Thyroid gland (tissue), 4 donors: ENCODE results near the gene TCTN3. TPM values are rescaled to one million over a fixed set of nuclear protein-coding genes. Genes with fewer than 3 reads are reported as not detected.
A peak's percentile ranks its signal among the peaks of the same experiment; 100 is the strongest.

Experiments used
- DNase-seq, 2 donors: peaks; one replicate each; pipeline ENCODE4 v3.0.0-alpha.2; 2019
- H3K27ac ChIP-seq, 3 donors: fragments of 200-600 bp; sonication (generic); 1 replicate in 2 of 3; 2 replicates in 1 of 3; pipeline ENCODE4 v1.5.1; 2016 to 2019; ENCODE audit warnings: mild to moderate bottlenecking in 1 of 3, moderate library complexity in 1 of 3
- H3K27me3 ChIP-seq: fragments of 200-600 bp; sonication (generic); one replicate; pipeline ENCODE4 v1.5.1; 2019
- H3K36me3 ChIP-seq, 2 donors: fragments of 200-600 bp; sonication (generic); one replicate each; pipeline ENCODE4 v1.5.1; 2016 to 2019
- H3K4me1 ChIP-seq, 2 donors: fragments of 200-600 bp; sonication (generic); one replicate each; pipeline ENCODE4 v1.5.1; 2017 to 2019
- H3K4me3 ChIP-seq, 3 donors: fragments of 200-600 bp; sonication (generic); replicated peaks in 1 of 3; 1 replicate in 2 of 3; 2 replicates in 1 of 3; pipeline ENCODE4 v1.5.1; 2016; ENCODE audit warnings: mild to moderate bottlenecking in 1 of 3
- H3K9me3 ChIP-seq: fragments of 200-600 bp; sonication (generic); one replicate; pipeline ENCODE4 v1.5.1; 2017
- CTCF ChIP-seq, 6 experiments: fragments of 200-600 bp in 3 of 6; fragments of 450-650 bp in 3 of 6; sonication (generic) in 3 of 6; IDR thresholded peaks; one replicate each; pipeline ENCODE4 v1.5.1; 2016 to 2019; ENCODE audit warnings: antibody characterized with exemption in 6 of 6, mild to moderate bottlenecking in 2 of 6, inconsistent platforms in 1 of 6, moderate library complexity in 1 of 6
- POLR2A ChIP-seq, 2 donors: fragments of 450-650 bp; IDR thresholded peaks; one replicate each; pipeline ENCODE4 v1.6.1; 2017; ENCODE audit warnings: antibody characterized with exemption in 2 of 2, mild to moderate bottlenecking in 2 of 2, moderate library complexity in 1 of 2
- WGBS, 2 donors: methylation state at CpG; one replicate each; pipeline ENCODE4 v1.1.5; 2017; 5-methylcytosine and 5-hydroxymethylcytosine counted together
- intact Hi-C: fragments of 100-400 bp; cut with DNase I; formaldehyde crosslinking; loops from one replicate; pipeline ENCODE4 v1.15.1; 2023
- total RNA-seq, 4 donors: library from RNA; depleted of rRNA; stranded (reverse); fragments of >200 nt; gene quantifications; one replicate each; pipeline ENCODE4 v1.2.3, GENCODE V29; 2016

Gene TCTN3, protein sequence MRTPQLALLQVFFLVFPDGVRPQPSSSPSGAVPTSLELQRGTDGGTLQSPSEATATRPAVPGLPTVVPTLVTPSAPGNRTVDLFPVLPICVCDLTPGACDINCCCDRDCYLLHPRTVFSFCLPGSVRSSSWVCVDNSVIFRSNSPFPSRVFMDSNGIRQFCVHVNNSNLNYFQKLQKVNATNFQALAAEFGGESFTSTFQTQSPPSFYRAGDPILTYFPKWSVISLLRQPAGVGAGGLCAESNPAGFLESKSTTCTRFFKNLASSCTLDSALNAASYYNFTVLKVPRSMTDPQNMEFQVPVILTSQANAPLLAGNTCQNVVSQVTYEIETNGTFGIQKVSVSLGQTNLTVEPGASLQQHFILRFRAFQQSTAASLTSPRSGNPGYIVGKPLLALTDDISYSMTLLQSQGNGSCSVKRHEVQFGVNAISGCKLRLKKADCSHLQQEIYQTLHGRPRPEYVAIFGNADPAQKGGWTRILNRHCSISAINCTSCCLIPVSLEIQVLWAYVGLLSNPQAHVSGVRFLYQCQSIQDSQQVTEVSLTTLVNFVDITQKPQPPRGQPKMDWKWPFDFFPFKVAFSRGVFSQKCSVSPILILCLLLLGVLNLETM
- 10 to 100 TPM; 37.5 to 62.1 (median 51.8) TPM for total RNA-seq

DNA sequence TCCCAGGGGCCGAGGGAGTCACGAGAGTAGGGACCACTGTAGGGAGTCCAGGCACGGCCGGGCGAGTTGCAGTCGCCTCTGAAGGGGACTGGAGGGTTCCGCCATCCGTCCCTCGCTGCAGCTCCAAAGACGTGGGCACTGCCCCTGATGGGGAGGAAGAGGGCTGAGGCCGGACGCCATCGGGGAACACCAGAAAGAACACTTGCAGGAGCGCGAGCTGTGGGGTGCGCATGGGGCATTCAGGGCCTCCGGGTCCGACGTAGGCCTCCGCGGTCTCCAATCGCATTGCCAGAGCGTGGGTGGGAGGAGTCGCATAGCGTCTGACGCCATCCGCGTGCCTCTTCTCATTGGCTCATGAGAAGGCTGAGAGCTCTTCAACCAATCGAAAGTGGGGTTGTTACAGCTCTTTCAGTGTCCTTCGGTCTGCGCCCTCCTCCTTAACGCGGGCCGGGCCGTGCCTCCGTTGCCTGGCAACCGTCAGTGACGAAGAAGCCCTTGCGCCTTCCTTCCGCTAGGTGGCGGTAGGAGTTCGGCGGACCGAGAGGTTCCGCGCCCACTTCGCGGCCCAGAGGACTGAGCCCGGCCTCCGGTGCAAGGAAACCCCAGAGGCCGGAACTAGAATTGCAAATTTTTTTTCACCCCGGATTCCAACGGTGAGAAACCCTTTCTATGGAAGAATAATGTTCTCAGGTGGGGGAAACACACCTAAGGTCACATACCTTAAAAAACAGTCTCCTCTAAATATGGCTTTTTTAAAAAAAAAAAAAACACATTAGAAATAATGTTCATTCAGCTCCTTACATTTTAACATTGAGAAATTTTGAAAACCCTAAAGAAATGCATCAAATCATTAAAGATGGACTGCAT lies at the start of gene TCTN3:
TCTN3 (minus strand) TSS at position 260 of the 867 bp plus-strand sequence; CDS start at position 232, 28 bp downstream.
- H3K4me3 ChIP-seq = peak within 1 kb of the TSS; percentile 89 to 97 (median 92)
- WGBS, 2 donors = 1% methylated on average over 26 to 37 of the region's 53 CpGs
- intact Hi-C loops = loop anchor here (2.0 to 5.0 kb wide), 2 partner anchors 149 to 168 kb away; no protein-coding TSS in a partner anchor
- H3K36me3 ChIP-seq = peaks cover 0 to 4% of the 10 kb centered on the region in 2 donors
- peak; percentile 97 to 98 for DNase-seq
- TF ChIP-seq CTCF (IDR thresholded peaks at IDR 0.05) = peak; percentile 96 to 100 (median 100)
- peak; percentile 46 to 91 for TF ChIP-seq POLR2A (IDR thresholded peaks at IDR 0.05)
- no peaks in the 10 kb centered on the region for H3K9me3 ChIP-seq
- no peaks in the 10 kb centered on the region for H3K27me3 ChIP-seq
- H3K27ac ChIP-seq = peak within 1 kb of the TSS; percentile 43 to 78 (median 74)
- H3K4me1 ChIP-seq = peaks cover 15 to 17% of the 10 kb centered on the region in 2 donors

DNA sequence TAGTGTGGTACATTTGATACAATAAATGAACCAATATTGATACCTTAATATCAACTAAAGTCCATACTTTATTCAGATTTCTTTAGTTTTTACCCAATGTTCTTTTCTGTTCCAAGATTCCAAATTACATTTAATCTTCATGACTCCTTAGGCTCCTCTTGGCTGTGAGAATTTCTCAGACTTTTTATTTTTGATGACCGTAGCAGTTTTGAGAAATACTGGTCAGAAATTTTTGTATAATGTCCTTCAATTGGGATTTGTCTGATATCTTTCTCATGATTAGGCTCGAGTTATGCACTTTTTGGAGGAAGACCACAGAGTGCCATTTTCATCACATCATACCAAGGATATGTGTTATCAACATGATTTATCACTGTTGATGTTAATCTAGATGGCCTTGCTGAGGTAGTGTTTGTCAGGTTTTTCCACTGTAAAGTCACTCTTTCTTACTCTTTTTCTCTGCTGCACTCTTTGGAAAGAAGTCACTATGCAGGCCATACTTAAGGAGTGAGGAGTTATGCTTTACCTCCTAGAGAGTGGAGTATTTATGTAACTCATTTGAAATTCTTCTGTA lies 49.3 kb upstream of the TCTN3 start:
- H3K27me3 ChIP-seq = no peaks in the 10 kb centered on the region
- no peak for DNase-seq
- no peak for TF ChIP-seq POLR2A (IDR thresholded peaks at IDR 0.05)
- TF ChIP-seq CTCF (IDR thresholded peaks at IDR 0.05) = no peak
- no peaks in the 10 kb centered on the region for H3K36me3 ChIP-seq
- no peak overlapping the region for H3K4me3 ChIP-seq
- 78 to 80% methylated on average over 2 of the region's 2 CpGs for WGBS, 2 donors
- H3K27ac ChIP-seq = peak overlapping the region; percentile 73 to 89 (median 82)
- intact Hi-C loops = no loop called here
- no peaks in the 10 kb centered on the region for H3K9me3 ChIP-seq
- peaks cover 22 to 24% of the 10 kb centered on the region in 2 donors for H3K4me1 ChIP-seq

GRCh38 chr10:95742485-95742884 lies 48.8 kb upstream of the TCTN3 start:
- no peak for TF ChIP-seq CTCF (IDR thresholded peaks at IDR 0.05)
- TF ChIP-seq POLR2A (IDR thresholded peaks at IDR 0.05) = no peak
- DNase-seq = peak; percentile 81
- peaks cover 22 to 24% of the 10 kb centered on the region in 2 donors for H3K4me1 ChIP-seq
- H3K27me3 ChIP-seq = no peaks in the 10 kb centered on the region
- H3K4me3 ChIP-seq = no peak overlapping the region
- WGBS, 2 donors = 6 to 19% methylated on average over 3 of the region's 3 CpGs
- intact Hi-C loops = no loop called here
- H3K36me3 ChIP-seq = no peaks in the 10 kb centered on the region
- H3K27ac ChIP-seq = peak overlapping the region; percentile 73 to 89 (median 82)
- H3K9me3 ChIP-seq = no peaks in the 10 kb centered on the region

DNA sequence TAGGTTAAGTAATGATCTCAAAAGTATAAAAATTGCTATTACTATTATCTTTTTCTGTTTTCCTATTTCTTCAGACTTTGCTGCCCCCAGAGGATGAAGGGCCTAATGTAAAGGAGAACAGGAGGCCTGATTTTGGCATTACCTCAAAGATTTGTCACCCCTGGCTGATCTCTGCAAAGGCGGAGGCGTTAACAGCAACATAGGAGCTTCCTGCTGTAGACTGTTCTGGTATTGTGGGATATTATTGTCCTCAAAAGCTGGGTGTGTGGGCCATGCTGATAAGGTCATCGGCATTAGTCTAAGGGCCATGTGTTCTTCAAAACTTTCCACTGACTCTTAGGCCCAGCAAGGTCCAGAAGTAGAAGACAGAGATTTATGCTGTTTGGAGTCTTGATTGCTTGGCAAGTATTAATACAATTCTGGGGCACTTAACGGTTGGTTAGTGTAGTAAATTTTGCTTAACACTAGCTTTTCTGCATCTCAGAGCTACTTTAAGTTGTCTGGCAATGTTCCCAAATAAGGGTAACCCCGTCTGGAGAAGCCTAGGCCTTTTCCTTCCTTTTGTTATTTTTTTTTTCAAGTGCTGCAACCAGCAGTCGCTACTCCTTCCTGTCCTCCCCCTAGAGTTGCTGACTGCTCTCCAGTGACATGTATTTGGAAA lies 48.2 kb upstream of the TCTN3 start:
- Histone ChIP-seq H3K4me3 (no peak overlapping the region), H3K27me3 (no peaks in the 10 kb centered on the region), H3K36me3 (no peaks in the 10 kb centered on the region), H3K27ac (peak overlapping the region; percentile 73 to 89 (median 82)), H3K4me1 (peaks cover 22 to 24% of the 10 kb centered on the region in 2 donors), H3K9me3 (no peaks in the 10 kb centered on the region)
- DNase-seq = peak; percentile 34 to 53
- intact Hi-C loops = no loop called here
- TF ChIP-seq CTCF (IDR thresholded peaks at IDR 0.05) = peak in 2 of 6 experiments; percentile 19 to 25
- TF ChIP-seq POLR2A (IDR thresholded peaks at IDR 0.05) = no peak
- 7 to 14% methylated on average over 6 of the region's 6 CpGs for WGBS, 2 donors
